Natural killer cell (primary cell): ENCODE results near the gene TOP2B. TPM values are rescaled to one million over a fixed set of nuclear protein-coding genes. Genes with fewer than 3 reads are reported as not detected.

Experiments
- ATAC-seq, 3 donors: fragments of 150-1000 bp in 2 of 3; fragments of 200-7000 bp in 1 of 3; cut with Tn5 transposase; 1 replicate in 1 of 3; 2 replicates in 2 of 3; pipeline ENCODE4 v1.10.0; 2021; ENCODE audit warnings: mild to moderate bottlenecking in 2 of 3, moderate library complexity in 2 of 3
- DNase-seq, 2 donors: peaks; one replicate each; pipeline versions ENCODE4 v3.0.0 to v3.0.0-alpha.2; 2013 to 2021; ENCODE audit warnings: mixed read lengths in 1 of 2
- H3K27ac ChIP-seq: one replicate; pipeline ENCODE4 v1.5.1; 2013; ENCODE audit warnings: mild to moderate bottlenecking, low read length
- H3K27me3 ChIP-seq: one replicate; pipeline ENCODE4 v1.6.1; 2013; ENCODE audit warnings: low read length; ENCODE audit not compliant: control insufficient read depth, insufficient read depth
- H3K36me3 ChIP-seq: one replicate; pipeline ENCODE4 v1.6.1; 2013; ENCODE audit warnings: low read length; ENCODE audit not compliant: control insufficient read depth, insufficient read depth
- H3K4me1 ChIP-seq: one replicate; pipeline ENCODE4 v1.6.1; 2013; ENCODE audit warnings: low read length; ENCODE audit not compliant: control insufficient read depth, insufficient read depth
- H3K4me3 ChIP-seq: one replicate; pipeline ENCODE4 v1.5.1; 2013; ENCODE audit warnings: low read length
- H3K9me3 ChIP-seq: one replicate; pipeline ENCODE4 v1.6.1; 2013; ENCODE audit warnings: low read length; ENCODE audit not compliant: control insufficient read depth, insufficient read depth
- H3K27ac Mint-ChIP-seq, 2 donors: one replicate each; pipeline ENCODE4 v1.8.0; 2022; ENCODE audit warnings: mild to moderate bottlenecking in 2 of 2, mixed read lengths in 2 of 2, moderate library complexity in 1 of 2
- H3K27me3 Mint-ChIP-seq, 2 donors: one replicate each; pipeline ENCODE4 v1.8.0; 2022; ENCODE audit warnings: low read depth in 2 of 2, mixed read lengths in 2 of 2
- H3K36me3 Mint-ChIP-seq: one replicate; pipeline ENCODE4 v1.8.0; 2022; ENCODE audit warnings: mixed read lengths
- H3K4me1 Mint-ChIP-seq, 2 donors: one replicate each; pipeline ENCODE4 v1.8.0; 2022; ENCODE audit warnings: mixed read lengths in 2 of 2
- H3K4me3 Mint-ChIP-seq: one replicate; pipeline ENCODE4 v1.8.0; 2022; ENCODE audit warnings: mild to moderate bottlenecking, moderate library complexity, mixed read lengths
- H3K9me3 Mint-ChIP-seq, 2 donors: one replicate each; pipeline ENCODE4 v1.8.0; 2022; ENCODE audit warnings: mixed read lengths in 2 of 2
- CTCF ChIP-seq: fragments of 200-600 bp; IDR thresholded peaks from one replicate; pipeline ENCODE4 v1.8.0; 2022; ENCODE audit warnings: antibody characterized with exemption
- WGBS: methylation state at CpG from one replicate; pipeline ENCODE4 v1.1.7; 2013; ENCODE audit warnings: missing lambda C conversion rate; ENCODE audit not compliant: insufficient coverage; 5-methylcytosine and 5-hydroxymethylcytosine counted together
- intact Hi-C: fragments of 100-400 bp; cut with micrococcal nuclease; formaldehyde crosslinking; loops from one replicate; pipeline ENCODE4 v1.14.2; 2022
- total RNA-seq, 4 donors: library from RNA; stranded (reverse); fragments of 120-200 nt in 1 of 4; gene quantifications; one replicate each; pipeline versions ENCODE4 v1.2.3 to v1.2.4, GENCODE V29; 2013 to 2022

The TOP2B gene
- total RNA-seq, 3 donors from 2014 or later (not counting 1 experiment from before 2014, with no cell fraction given): 126 to 180 (median 152) TPM

GRCh38 chr3:25586553-25586952, 78.2 kb downstream of the TOP2B start:
- intact Hi-C loops: no loop called here
- no peak overlapping the region for H3K27ac ChIP-seq
- H3K4me3 Mint-ChIP-seq: no peak overlapping the region
- H3K9me3 ChIP-seq: no peaks in the 10 kb centered on the region
- H3K36me3 Mint-ChIP-seq: no peaks in the 10 kb centered on the region
- no peaks in the 10 kb centered on the region for H3K27me3 ChIP-seq
- H3K27ac Mint-ChIP-seq: no peak overlapping the region
- DNase-seq (no peak), ATAC-seq (no peak)
- TF ChIP-seq CTCF: no peak
- WGBS: 92% methylated on average over 11 of the region's 11 CpGs
- H3K4me3 ChIP-seq: no peak overlapping the region
- no peaks in the 10 kb centered on the region for H3K36me3 ChIP-seq
- peaks cover 13 to 17% of the 10 kb centered on the region in 2 donors for H3K4me1 Mint-ChIP-seq
- H3K4me1 ChIP-seq: no peaks in the 10 kb centered on the region
- H3K9me3 Mint-ChIP-seq: no peaks in the 10 kb centered on the region
- H3K27me3 Mint-ChIP-seq: no peaks in the 10 kb centered on the region

- Histone ChIP-seq H3K27me3 (no peaks in the 10 kb centered on the region), H3K9me3 (no peaks in the 10 kb centered on the region), H3K4me3 (no peak overlapping the region), H3K27ac (no peak overlapping the region), H3K4me1 (no peaks in the 10 kb centered on the region), H3K36me3 (no peaks in the 10 kb centered on the region)
- Mint-ChIP-seq H3K9me3 (no peaks in the 10 kb centered on the region), H3K4me1 (peaks cover 13 to 17% of the 10 kb centered on the region in 2 donors), H3K27me3 (no peaks in the 10 kb centered on the region), H3K27ac (no peak overlapping the region), H3K36me3 (no peaks in the 10 kb centered on the region), H3K4me3 (no peak overlapping the region)
- 98% methylated on average over 4 of the region's 6 CpGs for WGBS
- no peak for ATAC-seq
- TF ChIP-seq CTCF: no peak
- intact Hi-C loops: no loop called here
- no peak for DNase-seq
Observed at GRCh38 chr3:25586167-25586505, 78.6 kb downstream of the TOP2B start.

GRCh38 chr3:25585361-25586166, 79.1 kb downstream of the TOP2B start:
- Histone ChIP-seq H3K4me3 (no peak overlapping the region), H3K4me1 (no peaks in the 10 kb centered on the region), H3K9me3 (no peaks in the 10 kb centered on the region), H3K27ac (no peak overlapping the region), H3K36me3 (no peaks in the 10 kb centered on the region), H3K27me3 (no peaks in the 10 kb centered on the region)
- TF ChIP-seq CTCF: no peak
- Mint-ChIP-seq H3K27me3 (no peaks in the 10 kb centered on the region), H3K4me1 (peaks cover 13 to 17% of the 10 kb centered on the region in 2 donors), H3K9me3 (no peaks in the 10 kb centered on the region), H3K36me3 (no peaks in the 10 kb centered on the region), H3K27ac (no peak overlapping the region), H3K4me3 (no peak overlapping the region)
- ATAC-seq: no peak
- no peak for DNase-seq
- intact Hi-C loops: no loop called here
- 82% methylated on average over 14 of the region's 14 CpGs for WGBS
